Heart left ventricle (tissue), 16 donors: ENCODE results near the gene SIKE1. TPM values are rescaled to one million over a fixed set of nuclear protein-coding genes. Genes with fewer than 3 reads are reported as not detected.
"Not testable (repeated sequence)": the region's sequence is repeated elsewhere in the genome, so short reads cannot be mapped to it uniquely, and the experiment has no call there.

Experiments
- ATAC-seq, 4 donors: fragments of 200-7000 bp; cut with Tn5 transposase; one replicate each; pipeline ENCODE4 v1.9.1; 2020 to 2022; ENCODE audit warnings: moderate library complexity in 4 of 4, mild to moderate bottlenecking in 3 of 4, moderate number of reproducible peaks in 1 of 4
- DNase-seq, 5 donors: peaks; one replicate each; pipeline ENCODE4 v3.0.0-alpha.2; 2020
- H3K27ac ChIP-seq, 12 donors: fragments of 200-600 bp; sonication (generic) in 4 of 12; one replicate each; pipeline versions ENCODE4 v1.5.0 to v1.8.0; 2016 to 2022; ENCODE audit warnings: mild to moderate bottlenecking in 2 of 12
- H3K27me3 ChIP-seq, 9 donors: fragments of 200-600 bp; sonication (generic) in 2 of 9; one replicate each; pipeline versions ENCODE4 v1.5.1 to v1.8.0; 2016 to 2022; ENCODE audit warnings: mild to moderate bottlenecking in 3 of 9
- H3K36me3 ChIP-seq, 9 donors: fragments of 200-600 bp; sonication (generic) in 2 of 9; one replicate each; pipeline versions ENCODE4 v1.5.0 to v1.8.0; 2018 to 2022; ENCODE audit warnings: mild to moderate bottlenecking in 2 of 9
- H3K4me1 ChIP-seq, 12 donors: fragments of 200-600 bp; sonication (generic) in 4 of 12; one replicate each; pipeline versions ENCODE4 v1.5.0 to v1.8.0; 2016 to 2022; ENCODE audit warnings: mild to moderate bottlenecking in 3 of 12
- H3K4me3 ChIP-seq, 12 donors: fragments of 200-600 bp; sonication (generic) in 4 of 12; one replicate each; pipeline versions ENCODE4 v1.5.0 to v1.8.0; 2017 to 2022; ENCODE audit warnings: mild to moderate bottlenecking in 9 of 12, moderate library complexity in 4 of 12
- H3K9me3 ChIP-seq, 12 donors: fragments of 200-600 bp; sonication (generic) in 4 of 12; one replicate each; pipeline versions ENCODE4 v1.5.0 to v1.8.0; 2016 to 2022; ENCODE audit warnings: mild to moderate bottlenecking in 1 of 12
- POLR2A ChIP-seq, 2 donors: fragments of 450-650 bp; IDR thresholded peaks; one replicate each; pipeline ENCODE4 v1.6.1; 2017; ENCODE audit warnings: antibody characterized with exemption in 2 of 2, mild to moderate bottlenecking in 2 of 2, moderate library complexity in 2 of 2
- WGBS, 4 donors: extraction: QIAGEN DNeasy Blood & Tissue Kit in 2 of 4; methylation state at CpG; one replicate each; pipeline versions ENCODE4 v1.1.5 to v1.1.7; 2013 to 2018; 5-methylcytosine and 5-hydroxymethylcytosine counted together
- intact Hi-C, 10 donors: fragments of 100-400 bp; cut with DNase I; formaldehyde crosslinking; loops; one replicate each; pipeline versions ENCODE4 v1.11.1 to v1.14.2; 2022
- polyA plus RNA-seq, 2 donors: library from polyadenylated mRNA; stranded (reverse); fragments of 200-250 nt; gene quantifications; one replicate each; pipeline ENCODE4 v1.2.3, GENCODE V29; 2013
- total RNA-seq, 9 donors: library from RNA; depleted of rRNA in 2 of 9; stranded (reverse); fragments of >200 nt in 2 of 9; fragmentation: NEBNext Ultra II Directional in 3 of 9; extraction: Animal tissue kit (Norgen Biotek cat#: 25700) in 3 of 9; gene quantifications; one replicate each; pipeline versions ENCODE4 v1.1.0 to v1.2.4, GENCODE V29; 2016 to 2023
- TF ChIP-seq, protein P1 (sequence below), 12 donors: fragments of 200-600 bp; sonication (generic) in 4 of 12; IDR thresholded peaks; one replicate each; pipeline versions ENCODE4 v1.5.0 to v1.8.0; 2018 to 2022; ENCODE audit warnings: antibody characterized with exemption in 12 of 12, mild to moderate bottlenecking in 5 of 12
- donor health status: ischemic (EF 13 %, LVEDD 7.1; RV severe dilation, severe dysfunction).
- donor health status: healthy with polysubstance abuse.
- donor health status: DM: no; HTN: yes; CAD: no.
- donor health status: DM: no; HTN: no; CAD: no.
- donor health status: ischemic (EF 25% LVEDD 6.9; RV normal size, moderate dysfunction).
- donor health status: ischemic (EF 25% LVEDD 5.7; RV mildly dilated, moderate dysfunction).
- donor health status: healthy.
- donor health status: DM: yes; HTN: yes; CAD: no.
- donor health status: ischemic (EF 35%, LVEDD 5.7; RV mildly dilated, moderate dysfunction).
- donor health status: nonischemic (EF 11% LVEDD 7.7; RV severe dilation, severe dysfunction).
- donor health status: DM: yes; HTN: yes; CAD: no.
- donor health status: PGD.
- donor health status: ischemic (EF 29% LVEDD 5.4; RV normal size, mild dysfunction).
- donor health status: nonischemic (EF 23%, LVEDD 6.1; RV moderate dilation, normal function).

Gene SIKE1
- total and polyA plus RNA-seq, 11 donors: 20.4 to 41.7 (median 29.0) TPM

DNA sequence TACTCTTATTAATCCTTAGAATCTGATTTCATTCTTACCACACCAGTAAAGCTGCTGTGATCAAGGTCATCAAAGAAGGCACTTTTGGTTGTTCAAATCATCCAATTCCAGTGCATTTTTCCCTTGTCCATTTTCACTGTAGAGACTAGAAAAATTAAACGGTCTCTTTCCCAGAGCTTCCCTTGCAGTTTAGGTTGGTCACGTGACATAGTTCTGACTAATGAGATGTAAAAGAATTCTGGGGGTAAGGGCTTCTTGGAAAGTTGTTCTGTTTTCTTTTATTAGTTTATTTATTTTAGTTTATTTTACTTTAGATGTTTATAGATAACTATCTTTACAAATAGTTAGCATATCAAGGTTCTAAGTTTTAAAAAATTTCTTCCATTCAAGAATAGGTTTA lies 39.9 kb upstream of the SIKE1 start:
- no peak for TF ChIP-seq POLR2A (IDR thresholded peaks at IDR 0.05)
- TF ChIP-seq, protein P1, sequence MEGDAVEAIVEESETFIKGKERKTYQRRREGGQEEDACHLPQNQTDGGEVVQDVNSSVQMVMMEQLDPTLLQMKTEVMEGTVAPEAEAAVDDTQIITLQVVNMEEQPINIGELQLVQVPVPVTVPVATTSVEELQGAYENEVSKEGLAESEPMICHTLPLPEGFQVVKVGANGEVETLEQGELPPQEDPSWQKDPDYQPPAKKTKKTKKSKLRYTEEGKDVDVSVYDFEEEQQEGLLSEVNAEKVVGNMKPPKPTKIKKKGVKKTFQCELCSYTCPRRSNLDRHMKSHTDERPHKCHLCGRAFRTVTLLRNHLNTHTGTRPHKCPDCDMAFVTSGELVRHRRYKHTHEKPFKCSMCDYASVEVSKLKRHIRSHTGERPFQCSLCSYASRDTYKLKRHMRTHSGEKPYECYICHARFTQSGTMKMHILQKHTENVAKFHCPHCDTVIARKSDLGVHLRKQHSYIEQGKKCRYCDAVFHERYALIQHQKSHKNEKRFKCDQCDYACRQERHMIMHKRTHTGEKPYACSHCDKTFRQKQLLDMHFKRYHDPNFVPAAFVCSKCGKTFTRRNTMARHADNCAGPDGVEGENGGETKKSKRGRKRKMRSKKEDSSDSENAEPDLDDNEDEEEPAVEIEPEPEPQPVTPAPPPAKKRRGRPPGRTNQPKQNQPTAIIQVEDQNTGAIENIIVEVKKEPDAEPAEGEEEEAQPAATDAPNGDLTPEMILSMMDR (IDR thresholded peaks at IDR 0.05): no peak
- peaks cover 0 to 22% (median 2%) of the 10 kb centered on the region in 12 donors for H3K9me3 ChIP-seq
- no peaks in the 10 kb centered on the region for H3K4me1 ChIP-seq
- intact Hi-C loops: no loop called here
- H3K4me3 ChIP-seq: no peak overlapping the region
- no peak for ATAC-seq
- DNase-seq: no peak
- no peaks in the 10 kb centered on the region for H3K36me3 ChIP-seq
- H3K27me3 ChIP-seq: no peaks in the 10 kb centered on the region
- no peak overlapping the region for H3K27ac ChIP-seq
- WGBS, 4 donors: 84 to 93% (median 88%) methylated on average over 2 of the region's 2 CpGs

DNA sequence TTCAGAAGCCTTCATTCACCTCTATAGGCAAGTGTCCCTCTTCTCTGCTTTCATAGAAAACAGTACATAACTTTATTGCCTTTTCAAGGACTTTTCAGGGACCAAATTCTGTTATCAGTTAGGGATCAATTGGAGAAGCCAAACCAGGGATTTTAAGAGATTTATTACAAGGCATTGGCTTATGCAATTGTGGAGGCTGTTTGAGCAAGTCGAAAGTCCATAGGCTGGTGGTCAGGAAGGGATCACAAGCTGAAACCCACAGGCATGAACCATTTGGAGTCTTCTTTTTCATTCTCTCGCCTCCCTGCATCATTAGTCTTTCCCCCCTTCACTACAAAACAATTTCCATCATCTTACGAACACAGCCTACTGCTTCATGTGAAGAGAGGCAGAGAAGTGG lies 39.4 kb upstream of the SIKE1 start:
- no peak overlapping the region for H3K27ac ChIP-seq

DNA sequence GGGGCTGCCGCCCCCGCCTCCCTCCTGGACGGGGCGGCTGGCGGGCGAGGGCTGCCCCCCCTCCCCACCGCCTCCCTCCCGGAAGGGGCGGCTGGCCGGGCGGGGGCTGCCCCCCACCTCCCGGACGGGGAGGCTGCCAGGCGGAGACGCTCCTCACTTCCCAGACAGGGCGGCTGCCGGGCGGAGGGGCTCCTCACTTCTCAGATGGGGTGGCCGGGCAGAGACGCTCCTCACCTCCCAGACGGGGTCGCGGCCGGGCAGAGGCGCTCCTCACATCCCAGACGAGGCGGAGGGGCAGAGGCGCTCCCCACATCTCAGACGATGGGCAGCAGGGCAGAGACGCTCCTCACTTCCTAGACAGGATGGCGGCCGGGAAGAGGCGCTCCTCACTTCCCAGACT lies 24.0 kb upstream of the SIKE1 start:
- H3K4me3 ChIP-seq, H3K9me3 ChIP-seq, ATAC-seq, H3K4me1 ChIP-seq, H3K36me3 ChIP-seq, intact Hi-C loops, H3K27ac ChIP-seq, DNase-seq: not testable (repeated sequence)
- peaks cover 0 to 17% (median 0%) of the 10 kb centered on the region in 9 donors for H3K27me3 ChIP-seq
- WGBS, 4 donors: 96 to 100% (median 97%) methylated on average over 2 to 27 of the region's 33 CpGs; no CpG with 5 or more reads in 1 of the 4 donors

More for the DNA sequence above, 39.4 kb upstream of the SIKE1 start:
- no peak for TF ChIP-seq POLR2A (IDR thresholded peaks at IDR 0.05)
- TF ChIP-seq, protein P1 (IDR thresholded peaks at IDR 0.05): no peak
- no peak overlapping the region for H3K4me3 ChIP-seq
- H3K9me3 ChIP-seq: peaks cover 0 to 18% (median 2%) of the 10 kb centered on the region in 12 donors
- ATAC-seq (no peak), DNase-seq (no peak)
- no peaks in the 10 kb centered on the region for H3K36me3 ChIP-seq
- H3K27me3 ChIP-seq: no peaks in the 10 kb centered on the region
- H3K4me1 ChIP-seq: no peaks in the 10 kb centered on the region
- WGBS, 4 donors: 65 to 70% (median 68%) methylated on average over 3 of the region's 3 CpGs
- intact Hi-C loops: no loop called here

DNA sequence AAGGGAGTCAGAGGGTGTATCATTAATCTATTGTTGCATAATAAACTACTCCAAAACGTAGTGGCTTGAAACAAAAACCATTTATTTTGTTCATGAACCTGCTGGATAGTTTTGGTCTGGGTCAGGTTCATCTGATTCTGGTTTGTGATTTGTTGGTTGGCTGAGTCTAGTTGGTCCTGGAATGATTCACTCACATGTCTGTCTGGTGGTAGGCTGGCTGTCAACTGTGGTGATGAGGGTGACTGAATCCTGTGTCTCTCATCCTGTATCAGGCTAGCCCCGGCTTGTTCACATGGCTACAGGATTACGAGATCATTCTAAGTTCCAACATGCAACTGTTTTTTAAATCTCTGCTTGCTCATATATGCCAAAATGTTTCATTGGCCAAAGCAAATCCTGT lies 22.5 kb upstream of the SIKE1 start:
- H3K27ac ChIP-seq: no peak overlapping the region
- 62 to 69% (median 67%) methylated on average over 3 of the region's 3 CpGs for WGBS, 4 donors

More for the DNA sequence above, 22.5 kb upstream of the SIKE1 start:
- intact Hi-C loops: no loop called here
- no peak overlapping the region for H3K4me3 ChIP-seq
- no peaks in the 10 kb centered on the region for H3K4me1 ChIP-seq
- H3K27me3 ChIP-seq: peaks cover 0 to 27% (median 0%) of the 10 kb centered on the region in 9 donors
- ATAC-seq (no peak), DNase-seq (no peak)
- no peaks in the 10 kb centered on the region for H3K9me3 ChIP-seq
- TF ChIP-seq POLR2A (IDR thresholded peaks at IDR 0.05): no peak
- TF ChIP-seq, protein P1 (IDR thresholded peaks at IDR 0.05): no peak
- H3K36me3 ChIP-seq: no peaks in the 10 kb centered on the region
